GM12874 (cell line): ENCODE results near the gene RAPGEF3.

Experiments used
- CTCF ChIP-seq: IDR thresholded peaks from 2 replicates; pipeline ENCODE4 v1.5.1; 2011; ENCODE audit warnings: low read depth, mild to moderate bottlenecking, control low read depth, low read length, moderate library complexity; ENCODE audit not compliant: insufficient read depth

RAPGEF3 gene

DNA sequence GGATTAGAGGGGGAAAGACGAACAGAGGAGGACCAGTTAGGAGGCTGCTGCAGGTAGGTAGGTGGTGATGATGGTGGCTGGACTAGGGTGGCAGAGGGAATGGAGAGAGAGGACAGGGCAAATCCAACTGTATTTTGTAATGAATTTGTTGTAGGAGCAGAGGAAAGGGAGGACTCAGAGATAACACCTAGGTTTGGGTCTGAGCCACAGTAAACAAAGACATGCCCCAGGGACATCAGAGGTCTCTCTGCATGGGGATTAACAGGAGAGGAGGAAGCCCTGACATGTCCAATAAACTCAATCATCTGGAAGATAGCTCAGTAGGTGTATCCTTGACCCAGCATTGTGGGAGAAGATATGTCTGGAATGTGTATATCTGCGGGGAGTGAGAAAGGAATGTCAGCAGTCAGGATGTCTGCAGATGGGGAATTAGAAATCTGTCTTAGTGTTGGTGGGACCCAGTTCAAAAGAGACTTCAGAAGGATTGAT is 9.7 kb upstream of the RAPGEF3 start:
- no peak for TF ChIP-seq CTCF

DNA sequence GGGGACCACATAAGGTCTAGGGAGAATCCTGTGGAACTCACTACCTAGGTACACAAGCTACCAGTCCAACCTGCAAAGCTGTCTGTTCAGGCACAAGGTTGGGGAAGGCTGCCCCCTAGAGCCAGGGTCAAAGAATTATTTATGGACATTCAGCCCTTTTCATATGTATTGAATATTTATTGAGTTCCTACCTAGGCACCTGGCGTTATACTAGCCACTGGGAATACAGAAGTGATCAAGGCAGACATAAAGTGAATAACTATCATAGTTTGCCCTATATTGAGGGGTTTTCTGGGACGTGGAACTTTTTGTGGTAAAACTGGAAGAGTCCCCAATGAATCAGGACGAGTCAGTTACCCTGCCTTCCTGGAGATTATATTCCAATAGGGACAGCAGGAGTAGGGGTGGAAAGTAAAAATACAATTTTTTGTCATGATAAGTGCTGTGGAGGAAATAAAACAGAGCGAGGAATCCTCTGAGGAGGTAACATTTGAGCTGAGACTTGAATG is 8.6 kb upstream of the RAPGEF3 start:
- TF ChIP-seq CTCF = peak; percentile 69

DNA sequence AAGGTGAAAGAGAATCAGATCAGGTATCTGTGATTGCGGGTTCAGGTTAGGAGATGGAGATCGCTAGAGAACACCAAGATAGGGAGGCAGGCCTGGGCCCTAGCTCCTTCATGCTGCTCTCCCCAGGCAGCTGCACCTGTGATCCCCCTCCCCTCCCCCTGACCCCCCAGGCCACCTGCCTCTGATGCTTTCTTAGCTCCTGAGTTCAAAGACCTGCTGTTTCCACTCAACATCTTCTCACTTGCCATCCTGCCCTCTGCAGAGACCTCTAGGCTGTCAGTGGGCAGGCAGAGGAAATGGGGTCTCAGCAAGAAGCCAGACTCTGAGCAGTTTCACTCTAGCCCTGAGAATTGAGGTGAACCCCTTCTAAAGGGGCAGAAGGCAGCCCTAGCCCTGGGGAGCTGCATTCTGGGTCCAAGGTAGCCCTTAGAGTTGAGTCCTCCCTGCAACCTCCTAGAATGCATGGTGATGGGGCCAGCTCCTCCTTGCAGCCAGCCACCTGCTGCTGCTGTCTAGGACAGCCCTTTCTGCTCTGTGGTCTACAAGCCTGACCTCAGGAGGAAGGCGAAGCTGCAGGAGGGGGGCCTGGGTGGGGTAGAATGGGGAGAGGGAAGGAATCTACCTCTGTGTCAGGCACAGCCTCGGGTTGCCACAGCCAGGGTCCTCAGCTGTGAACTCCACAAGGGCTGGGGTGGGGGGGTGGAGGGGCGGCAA is 8.0 kb upstream of the RAPGEF3 start:
- TF ChIP-seq CTCF = no peak

DNA sequence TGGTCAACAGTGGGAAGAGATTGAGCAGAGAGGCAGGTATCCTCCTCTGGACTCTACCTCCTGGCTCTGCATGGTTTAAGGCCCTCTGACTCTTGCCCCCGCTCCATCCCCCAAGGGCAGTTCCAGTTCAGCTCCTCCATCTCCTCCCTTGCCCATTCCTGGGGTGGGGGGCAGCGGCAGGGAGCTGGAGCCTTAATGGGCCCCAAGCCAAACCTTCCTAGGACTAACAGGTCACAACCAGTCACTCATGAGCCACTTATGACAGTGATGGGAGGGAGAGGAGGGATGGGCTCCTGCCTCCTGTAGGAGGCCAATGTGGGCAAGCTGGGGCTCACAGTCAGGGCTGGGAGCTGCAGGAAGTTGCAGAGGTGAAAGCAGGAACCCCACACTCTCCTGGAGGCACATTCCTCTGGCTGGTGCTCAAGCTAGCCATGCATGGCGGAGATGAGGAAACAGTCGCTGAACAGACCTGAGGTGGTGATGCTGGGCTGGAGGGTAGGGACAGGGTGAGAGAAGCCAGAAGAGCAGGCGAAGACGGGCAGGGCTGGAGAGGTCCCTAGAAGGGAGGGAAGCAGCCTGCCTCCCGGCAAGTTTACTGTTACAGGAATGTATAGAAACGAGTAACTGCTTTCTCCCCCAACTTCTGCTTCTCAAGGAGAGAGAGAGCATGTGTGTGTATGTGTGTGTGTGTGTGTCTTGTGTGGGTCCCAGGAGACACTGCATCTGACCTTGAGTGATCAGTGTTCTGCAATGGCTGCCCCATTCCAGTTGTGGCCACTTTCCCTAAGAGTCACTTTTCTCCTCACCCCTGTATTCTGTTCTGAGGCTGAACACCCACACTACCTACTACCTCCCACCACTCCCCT is 5.0 kb upstream of the RAPGEF3 start:
- TF ChIP-seq CTCF = no peak

- TF ChIP-seq CTCF = no peak
Measured at GRCh38 chr12:47762850-47763465, 4.3 kb upstream of the RAPGEF3 start.

GRCh38 chr12:47758584-47758833 is 171 bp downstream of the RAPGEF3 start:
- no peak for TF ChIP-seq CTCF
